ENCODE measurements around the gene TAF11L6.
"Not testable (repeated sequence)": the region's sequence is repeated elsewhere in the genome, so short reads cannot be mapped to it uniquely, and the experiment has no call there.

GRCh38 chr5:17497931-17498330, 30.5 kb upstream of the TAF11L6 start, which contains the start of gene TAF11L2:
- not testable (repeated sequence) for TF ChIP-seq CTCF (conservative IDR thresholded peaks at IDR 0.05; ENCODE audit: low read depth, low read length); EZH2 (IDR thresholded peaks at IDR 0.05; ENCODE audit: low read length, unreplicated experiment); EZH2phosphoT487 (IDR thresholded peaks at IDR 0.05; ENCODE audit: borderline replicate concordance, low read length)
